Stimulated activated CD4-positive, alpha-beta T cell treated with anti-CD3 and anti-CD28 coated beads, Interleukin-4, amount 100 ng/mL, for 1 hour (primary cell): ENCODE data around the gene TRIM7.
"Not testable (repeated sequence)": the region's sequence is repeated elsewhere in the genome, so short reads cannot be mapped to it uniquely, and the experiment has no call there.

Source experiments
- DNase-seq: peaks from one replicate; pipeline ENCODE4 v3.0.0-alpha.2; 2020

TRIM7 gene

DNA sequence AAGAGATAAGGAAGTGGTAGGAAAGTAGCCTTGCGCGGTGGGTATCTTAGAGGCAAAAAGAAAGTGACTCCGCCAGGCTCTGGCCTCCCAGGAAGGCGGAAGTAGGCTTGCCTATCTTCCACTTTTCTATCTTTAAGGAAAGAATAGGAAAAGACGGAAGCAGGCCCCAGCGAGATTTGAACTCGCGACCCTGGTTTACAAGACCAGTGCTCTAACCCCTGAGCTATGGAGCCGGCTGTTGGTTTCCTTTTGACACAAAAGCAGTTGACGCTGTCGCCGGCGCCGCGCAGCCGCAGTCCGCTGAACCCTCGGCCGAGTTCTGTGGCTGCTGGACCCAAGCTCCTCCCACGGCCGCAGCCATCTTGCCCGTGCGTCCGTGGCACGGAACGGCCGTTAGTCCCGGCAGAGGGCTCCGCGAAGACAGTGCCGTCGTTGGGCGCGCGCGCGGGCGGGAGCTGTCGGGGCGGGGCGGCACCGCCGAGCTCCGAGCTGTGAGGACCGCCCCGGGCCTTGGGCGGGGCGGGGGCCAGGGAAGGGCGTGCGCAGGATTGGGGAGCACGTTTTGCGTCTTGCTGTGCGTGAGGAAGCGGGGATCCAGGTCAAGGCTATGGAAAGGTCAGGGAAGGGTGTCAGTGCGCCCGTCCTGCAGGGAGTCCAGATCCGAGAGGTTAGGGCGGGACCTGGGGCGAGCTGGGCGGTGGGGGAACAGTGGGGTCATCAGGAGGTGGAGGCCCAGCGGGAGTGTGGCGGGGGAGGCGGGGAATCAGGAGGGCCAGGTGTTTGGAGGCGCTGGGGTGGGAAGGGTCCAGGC is 13.3 kb downstream of the TRIM7 start:
- DNase-seq: peak; percentile 92

DNA sequence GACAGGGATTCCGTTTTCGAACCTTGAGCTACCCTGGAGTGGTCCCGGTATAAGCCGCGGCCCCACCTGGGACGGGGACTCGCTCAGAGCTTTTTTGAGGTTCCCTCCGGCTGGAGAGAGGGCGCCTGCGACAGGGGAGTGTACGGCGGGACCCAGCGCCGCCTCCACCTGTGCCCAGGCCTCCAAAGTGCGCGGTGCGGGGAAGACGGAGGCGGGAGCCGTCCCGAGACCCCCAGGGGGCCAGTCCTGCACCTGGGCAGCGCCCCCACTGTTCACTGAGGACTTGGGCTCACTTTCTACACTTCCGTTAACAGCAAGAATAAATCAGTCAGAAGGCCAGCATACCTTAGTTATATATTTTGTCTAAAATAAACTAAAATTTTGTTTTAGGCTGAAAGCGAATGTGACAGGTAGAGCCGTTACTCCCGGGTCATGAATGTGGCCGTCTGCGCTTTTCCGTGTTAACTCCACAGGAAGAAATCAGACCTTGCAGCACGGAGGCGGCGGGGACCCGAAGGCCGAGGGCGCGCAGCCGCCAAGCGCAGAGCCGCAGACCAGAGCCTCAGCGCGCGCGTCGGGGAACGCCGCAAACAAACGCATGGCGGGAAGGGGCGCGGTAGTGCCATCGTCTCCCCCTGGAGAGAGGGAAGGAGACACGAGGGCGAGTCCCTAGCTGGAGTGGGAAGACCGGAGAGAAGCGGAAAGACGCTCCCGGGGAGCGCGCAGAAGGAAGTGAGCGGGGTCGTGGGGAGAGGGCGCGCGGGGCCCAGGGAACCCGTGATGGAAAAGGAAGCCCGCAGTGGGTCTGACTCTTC is 14.1 kb downstream of the TRIM7 start:
- peak; percentile 59 for DNase-seq

GRCh38 chr5:181189962-181190710 is 14.9 kb downstream of the TRIM7 start:
- peak; percentile 54 for DNase-seq

DNA sequence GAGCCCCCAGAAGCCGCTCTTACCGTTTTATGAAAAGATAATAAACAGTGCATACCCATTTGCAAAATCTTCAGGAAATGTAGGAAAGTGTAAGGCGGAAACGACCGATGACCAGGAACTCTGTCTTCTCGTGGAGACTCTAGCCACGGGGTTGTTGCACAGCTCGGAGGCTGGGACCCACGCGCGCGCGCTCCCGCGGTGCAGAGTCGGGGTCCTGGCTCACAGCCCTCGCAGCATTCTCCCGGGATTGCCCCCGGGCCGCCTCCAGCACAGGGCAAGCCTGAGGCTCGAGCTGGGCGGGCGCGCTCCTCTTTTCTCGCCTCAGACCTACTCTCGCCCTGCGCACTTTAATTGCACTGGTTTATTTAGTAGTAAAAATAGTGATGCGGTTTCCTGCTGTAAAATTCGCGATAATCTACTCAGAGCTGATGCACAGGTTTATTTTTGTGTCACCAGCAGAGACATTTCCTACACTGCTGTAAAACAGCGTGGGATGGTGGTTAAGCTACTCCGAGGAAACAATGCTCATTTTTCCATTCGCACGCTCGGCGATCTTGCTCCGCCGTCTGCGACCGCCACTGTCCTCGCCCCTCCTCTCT is 15.5 kb downstream of the TRIM7 start:
- peak; percentile 60 for DNase-seq

GRCh38 chr5:181188700-181189362 is 16.2 kb downstream of the TRIM7 start:
- peak; percentile 74 for DNase-seq

DNA sequence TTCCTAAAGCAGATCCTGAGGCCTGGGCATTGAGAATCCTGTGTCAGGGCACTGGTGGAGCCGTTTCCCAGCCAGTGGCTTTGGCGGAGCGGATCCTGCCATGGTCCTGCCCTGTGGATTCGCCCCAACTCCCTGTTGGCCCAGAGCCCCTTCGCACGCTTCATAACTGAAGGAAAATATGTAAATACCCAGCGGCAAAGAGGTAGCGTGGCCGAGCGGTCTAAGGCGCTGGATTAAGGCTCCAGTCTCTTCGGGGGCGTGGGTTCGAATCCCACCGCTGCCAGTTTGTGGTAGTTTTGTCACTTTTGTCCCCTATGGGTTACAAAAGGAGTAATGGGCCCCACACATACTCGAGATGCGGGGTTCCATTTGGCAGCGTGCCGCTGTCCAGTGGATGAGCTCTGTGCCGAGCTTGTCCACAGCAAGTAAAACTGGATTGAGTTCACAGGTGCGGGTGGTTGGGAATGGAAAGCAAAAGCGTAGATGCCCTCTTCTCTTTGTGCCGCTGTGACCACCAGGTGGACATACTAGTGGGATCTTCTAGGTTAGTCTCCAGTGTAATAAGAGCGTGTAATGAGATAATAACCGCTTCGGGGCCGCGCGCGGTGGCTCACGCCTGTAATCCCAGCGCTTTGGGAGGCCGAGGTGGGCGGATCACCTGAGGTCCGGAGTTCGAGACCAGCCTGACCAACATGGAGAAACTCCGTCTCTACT is 17.3 kb downstream of the TRIM7 start:
- DNase-seq: peak; percentile 62

DNA sequence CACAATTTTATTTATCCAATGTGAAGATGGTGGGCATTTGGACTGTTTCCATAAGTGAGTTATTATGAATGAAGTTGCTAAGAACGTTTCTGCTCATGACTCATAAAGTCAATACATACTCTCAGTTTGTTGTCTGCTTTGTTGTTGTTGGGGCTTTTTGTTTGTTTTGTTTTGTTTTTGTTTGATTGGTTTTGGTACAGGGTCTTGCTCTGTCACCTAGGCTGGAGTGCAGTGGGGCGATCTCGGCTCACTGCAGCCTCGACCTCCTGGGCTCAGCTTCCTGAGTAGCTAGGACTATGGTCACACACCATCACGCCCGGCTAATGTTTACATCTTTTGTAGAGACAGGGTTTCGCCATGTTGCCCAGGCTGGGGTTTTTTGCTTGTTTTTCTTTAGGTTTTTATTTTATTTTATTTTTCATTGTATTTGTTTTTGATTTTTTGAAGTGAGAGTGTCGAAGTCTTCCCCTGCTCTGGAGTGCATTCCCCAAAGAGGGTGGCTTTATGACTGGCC is 18.0 kb downstream of the TRIM7 start:
- DNase-seq: no peak

- no peak for DNase-seq
Observed at GRCh38 chr5:181186022-181186421, 19.0 kb downstream of the TRIM7 start.

DNA sequence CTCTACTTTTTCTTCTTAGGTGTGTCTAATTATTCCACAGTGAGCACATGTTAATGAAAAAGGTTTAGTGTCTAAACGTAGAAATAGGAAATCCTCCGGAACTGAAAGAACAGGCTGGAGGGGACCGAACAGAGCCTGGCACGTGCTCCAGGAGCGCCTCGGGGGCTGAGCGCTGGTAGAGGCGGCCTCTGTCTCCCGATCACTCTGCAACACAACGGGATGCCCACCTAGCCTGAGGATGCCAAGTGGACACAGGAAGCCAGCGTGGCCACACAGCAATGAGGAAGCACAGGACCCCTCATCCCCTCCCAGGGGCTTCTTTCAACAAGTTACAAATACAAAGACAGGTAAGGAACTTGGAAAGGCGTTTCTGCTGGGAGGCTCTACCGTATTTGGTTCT is 19.4 kb downstream of the TRIM7 start:
- no peak for DNase-seq

DNA sequence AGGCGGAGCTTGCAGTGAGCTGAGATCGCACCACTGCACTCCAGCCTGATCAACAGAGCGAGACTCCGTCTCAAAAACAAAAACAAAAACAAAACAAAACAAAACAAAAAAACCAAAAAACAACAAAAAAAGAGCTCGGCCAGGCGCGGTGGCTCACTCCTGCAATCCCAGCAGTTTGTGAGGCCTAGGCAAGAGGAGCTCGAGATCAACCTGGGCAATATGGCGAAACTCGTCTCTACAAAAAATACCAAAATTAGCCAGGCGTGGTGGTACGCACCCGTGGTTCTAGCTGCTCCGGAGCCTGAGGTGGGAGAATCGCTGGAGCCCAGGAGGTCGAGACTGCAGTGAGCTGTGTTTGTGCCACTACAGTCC is 20.2 kb downstream of the TRIM7 start:
- no peak for DNase-seq

DNA sequence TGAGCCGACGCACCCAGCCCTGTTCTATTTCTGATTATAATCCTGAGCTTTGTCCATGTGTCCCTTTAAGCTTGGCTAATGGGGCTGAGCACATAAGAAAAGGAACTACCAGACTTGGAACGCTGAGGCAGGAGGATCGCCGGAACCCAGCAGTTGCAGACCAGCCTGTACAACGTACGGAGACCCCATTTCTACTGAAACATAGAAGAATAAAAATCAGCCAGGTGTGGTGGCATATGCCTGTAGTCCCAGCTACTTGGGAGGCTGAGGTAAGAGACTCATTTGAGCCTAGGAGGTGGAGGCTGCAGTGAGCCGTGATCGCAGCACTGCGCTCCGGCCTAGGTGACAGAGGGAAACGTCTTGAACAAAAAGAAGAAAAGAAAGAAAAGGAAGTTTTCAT is 22.3 kb downstream of the TRIM7 start:
- DNase-seq: no peak

DNA sequence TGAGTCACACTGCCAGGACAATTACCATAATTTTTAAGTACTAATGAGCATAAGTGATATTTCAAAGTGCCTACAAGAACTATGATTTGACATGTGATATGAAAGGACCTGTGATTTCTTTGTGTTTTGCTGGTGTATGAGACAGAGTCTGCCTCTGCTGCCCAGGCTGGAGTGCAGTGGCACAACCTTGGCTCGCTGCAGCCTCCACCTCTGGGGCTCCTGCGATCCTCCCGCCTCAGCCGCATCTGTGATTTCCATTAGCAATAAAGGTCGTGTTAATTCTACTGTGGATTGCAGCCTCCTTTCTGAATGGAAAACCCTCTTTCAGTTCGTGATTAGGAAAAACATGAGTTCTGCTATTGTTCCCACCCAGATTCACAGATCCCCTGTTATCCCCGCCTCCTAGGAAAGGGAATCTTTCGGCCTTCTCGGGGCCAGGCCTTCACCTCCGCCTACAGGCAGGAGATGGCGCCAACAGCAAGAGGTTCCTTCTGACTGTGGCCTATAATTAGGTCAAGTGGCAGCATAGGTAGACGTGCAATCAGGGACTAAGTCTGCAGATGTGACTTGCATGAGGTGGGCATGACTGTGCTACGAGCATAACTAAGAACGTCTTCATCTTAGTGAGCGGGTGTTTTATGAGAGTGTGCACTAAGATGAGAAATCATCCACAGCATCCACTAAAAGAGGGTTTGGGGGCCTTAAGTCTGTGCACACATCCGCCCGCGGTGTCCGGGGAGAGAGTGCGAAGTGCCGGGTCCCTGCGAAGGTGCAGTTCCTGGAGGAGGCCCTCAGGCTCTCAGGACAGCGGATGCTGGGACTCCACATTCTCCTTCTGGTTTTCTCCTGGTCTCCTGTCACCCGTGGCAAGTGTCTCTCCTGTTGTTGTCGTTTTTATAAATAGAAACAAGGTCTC is 23.1 kb downstream of the TRIM7 start:
- DNase-seq: peak; percentile 46

DNA sequence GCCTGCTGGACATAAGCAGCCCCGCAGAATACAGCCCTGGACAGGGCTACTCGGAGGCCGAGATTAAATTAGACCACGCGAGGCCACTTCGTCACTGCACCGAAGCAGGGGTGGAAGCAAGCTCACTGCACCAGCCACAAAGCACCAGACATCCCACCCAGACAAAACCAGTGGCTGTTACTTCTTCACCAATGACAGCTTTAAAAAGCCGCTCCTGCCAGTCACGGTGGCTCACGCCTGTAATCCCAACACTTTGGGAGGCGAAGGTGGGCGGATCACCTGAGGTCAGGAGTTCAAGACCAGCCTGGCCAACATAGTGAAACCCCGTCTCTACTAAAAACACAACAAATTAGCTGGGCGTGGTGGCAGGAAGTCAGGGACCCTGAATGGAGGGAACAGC is 27.4 kb downstream of the TRIM7 start:
- not testable (repeated sequence) for DNase-seq

DNA sequence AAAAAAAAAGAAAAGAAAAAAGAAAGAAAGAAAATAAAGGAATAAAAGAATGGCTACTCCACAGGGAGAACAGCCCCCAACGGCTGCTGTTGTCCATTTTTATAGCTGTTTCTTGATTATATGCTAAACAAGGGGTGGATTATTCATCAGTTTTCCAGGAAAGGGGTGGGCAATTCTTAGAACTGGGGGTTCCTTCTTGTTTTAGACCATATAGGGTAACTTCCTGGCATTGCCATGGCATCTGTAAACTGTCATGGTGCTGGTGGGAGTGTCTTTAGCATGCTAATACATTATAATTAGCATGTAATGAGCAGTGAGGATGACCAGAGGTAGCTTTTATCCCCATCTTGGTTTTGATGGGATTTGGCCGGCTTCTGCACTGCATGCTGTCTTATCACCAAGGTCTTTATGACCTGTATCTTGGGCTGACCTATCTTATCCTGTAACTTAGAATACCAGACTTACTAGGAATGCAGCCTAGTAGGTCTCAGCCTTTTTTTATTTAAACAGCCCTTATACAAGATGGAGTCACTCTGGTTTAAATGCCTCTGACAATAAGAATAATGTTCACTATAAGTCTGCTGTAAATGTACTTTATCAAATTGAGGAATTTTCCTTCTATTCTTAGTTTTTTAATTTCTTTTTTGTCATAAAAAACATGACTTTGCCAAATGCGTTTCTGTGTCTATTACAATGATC is 28.6 kb downstream of the TRIM7 start:
- no peak for DNase-seq

GRCh38 chr5:181173420-181174342 is 31.3 kb downstream of the TRIM7 start:
- DNase-seq: peak; percentile 75

GRCh38 chr5:181173027-181173419 is 32.0 kb downstream of the TRIM7 start:
- DNase-seq: no peak

DNA sequence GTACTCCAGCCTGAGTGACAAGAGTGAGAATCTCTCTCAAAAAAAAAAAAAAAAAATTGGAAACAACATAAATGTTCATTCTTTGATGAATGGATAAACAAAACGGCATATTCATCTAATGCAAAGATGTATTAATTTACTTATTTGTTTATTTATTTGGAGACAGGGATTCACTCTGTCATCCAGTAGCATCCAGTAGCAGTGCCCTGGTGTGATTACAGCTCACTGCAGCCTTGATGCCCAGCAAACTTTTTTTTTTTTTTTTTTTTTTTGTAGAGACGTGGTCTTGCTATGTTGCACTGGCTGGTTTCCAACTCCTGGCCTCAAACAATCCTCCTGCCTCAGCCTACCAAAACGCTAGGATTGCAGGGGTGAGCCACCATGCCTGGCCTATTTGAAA is 33.2 kb downstream of the TRIM7 start:
- no peak for DNase-seq

DNA sequence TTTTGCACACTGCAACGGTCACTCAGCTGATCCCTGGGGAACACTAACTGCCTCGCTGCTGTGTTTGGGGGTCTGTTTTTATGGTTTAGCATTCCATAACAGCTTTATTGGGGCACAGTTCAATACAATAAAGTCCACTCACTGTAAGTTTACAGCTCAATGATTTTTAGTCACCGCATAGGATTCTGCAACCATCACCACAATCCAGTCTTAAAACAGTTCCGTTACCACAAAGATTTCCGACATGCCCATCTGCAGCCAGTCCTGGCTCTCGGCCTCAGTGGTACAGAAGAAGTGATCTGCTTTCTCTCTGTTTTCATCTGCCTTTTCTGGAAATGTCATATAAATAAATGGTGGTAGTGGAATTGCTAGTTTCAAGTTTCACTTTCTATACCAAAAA is 34.0 kb downstream of the TRIM7 start:
- DNase-seq: no peak
